ENCODE data around the gene FBXL2.
"Not testable (repeated sequence)": the region's sequence is repeated elsewhere in the genome, so short reads cannot be mapped to it uniquely, and the experiment has no call there.

The FBXL2 gene

GRCh38 chr3:33388374-33389100 is 111.3 kb downstream of the FBXL2 start:
- DNase-seq, result no peak

GRCh38 chr3:33389908-33390307 is 112.7 kb downstream of the FBXL2 start:
- DNase-seq, result no peak

DNA sequence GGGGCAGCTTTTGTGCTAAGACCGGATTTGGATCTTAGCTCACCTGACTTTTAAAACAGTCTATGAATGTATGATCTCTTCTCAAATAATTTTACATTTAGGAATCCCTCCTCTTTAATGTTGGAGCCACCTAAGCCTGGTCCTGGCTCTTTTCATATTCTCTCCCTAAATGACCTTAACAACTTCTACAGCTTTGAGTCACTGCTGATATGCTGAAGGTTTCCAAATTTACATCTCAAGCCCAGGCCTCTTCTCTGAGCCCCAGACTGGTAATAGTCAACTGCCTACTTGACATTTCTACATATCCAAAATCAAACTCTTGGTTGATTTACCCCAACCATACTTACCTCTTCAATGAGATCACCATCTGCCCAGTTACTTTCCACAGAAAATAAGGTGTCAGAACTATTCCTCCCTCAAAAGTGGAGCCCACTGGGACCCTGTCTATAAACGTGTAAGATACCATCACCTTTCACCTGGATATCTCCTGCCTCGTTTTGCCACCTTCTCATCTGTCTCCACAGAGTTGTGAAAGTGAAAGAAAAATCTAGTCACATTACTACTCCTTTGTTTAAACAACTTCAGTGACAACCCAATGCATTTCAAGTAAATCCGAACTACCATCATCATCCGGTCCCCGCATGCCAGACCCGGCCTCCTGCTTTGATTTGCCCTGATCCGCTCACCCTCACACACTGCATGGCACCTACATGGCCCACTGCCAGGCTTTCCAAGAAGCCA is 114.2 kb downstream of the FBXL2 start:
- DNase-seq, result no peak

GRCh38 chr3:33392144-33392543 is 114.9 kb downstream of the FBXL2 start:
- DNase-seq, result no peak

- no peak for DNase-seq
Measured at GRCh38 chr3:33392703-33393125, 115.5 kb downstream of the FBXL2 start.

DNA sequence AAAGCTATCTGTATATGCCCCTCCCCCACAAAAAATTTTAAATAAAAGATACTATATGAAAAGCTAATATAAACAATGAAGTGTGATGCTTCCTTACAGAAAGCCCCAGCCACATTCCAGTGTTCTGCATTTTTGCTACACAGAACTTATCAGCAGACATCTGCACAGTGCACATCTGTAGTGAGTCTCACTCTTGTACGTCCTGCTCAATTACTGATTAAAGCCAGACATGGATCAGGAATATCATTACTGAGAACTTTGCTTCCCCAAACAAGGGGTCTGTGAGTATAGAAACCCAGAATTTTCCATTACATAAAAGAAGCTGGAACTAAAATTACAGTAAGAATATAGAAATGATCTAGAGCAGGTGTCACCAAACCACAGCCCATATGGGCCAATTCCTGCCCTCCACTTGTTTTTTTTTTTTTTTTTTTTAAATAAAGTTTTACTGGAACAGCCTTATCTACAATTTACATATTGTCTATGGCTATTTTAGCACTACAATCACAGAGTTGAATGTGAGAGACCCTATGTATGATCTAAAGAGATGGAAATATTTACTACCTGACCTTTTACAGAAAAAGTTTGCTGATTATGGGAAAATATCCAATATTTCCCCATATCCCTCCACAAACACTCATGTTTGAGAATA is 117.3 kb downstream of the FBXL2 start:
- DNase-seq, result no peak

DNA sequence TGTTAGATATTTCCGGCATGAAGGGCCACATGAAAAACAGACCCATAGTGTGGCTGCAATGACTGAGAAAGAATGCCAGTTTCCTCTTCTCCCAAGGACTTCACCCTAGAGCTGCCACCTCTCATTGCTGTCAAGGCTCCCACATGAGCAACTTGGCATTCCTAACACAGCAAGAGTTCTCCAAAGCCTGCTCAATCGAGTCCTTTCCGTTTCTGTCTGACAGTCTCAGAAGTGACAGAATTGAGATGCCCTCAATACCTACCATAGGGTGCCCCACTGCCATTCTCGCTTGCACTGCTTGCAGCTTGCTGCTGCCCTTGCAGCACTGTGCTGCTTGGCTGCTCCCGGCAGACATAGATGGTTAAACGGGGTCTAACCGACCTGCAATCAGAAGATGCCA is 118.7 kb downstream of the FBXL2 start:
- DNase-seq, result no peak

- no peak for DNase-seq
Measured at GRCh38 chr3:33398410-33398809, 121.2 kb downstream of the FBXL2 start.

DNA sequence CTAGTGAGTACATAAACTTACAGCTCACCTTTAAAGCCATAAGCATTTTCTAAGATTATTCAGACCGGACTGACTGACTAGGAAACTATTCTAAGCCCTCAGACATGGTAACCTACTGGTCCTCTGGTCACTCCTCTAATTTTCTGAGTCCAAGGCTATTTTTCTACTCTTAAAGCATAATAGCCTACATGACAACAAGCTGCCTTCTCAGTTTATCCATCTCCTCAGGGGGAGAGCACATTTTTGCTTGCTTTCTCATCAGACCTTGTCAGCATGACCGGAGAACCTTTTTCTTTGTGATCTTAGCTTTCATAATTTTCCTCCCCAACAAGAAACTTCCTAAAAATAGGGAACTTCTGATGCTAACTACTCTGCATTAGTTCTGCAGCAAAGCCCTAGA is 124.5 kb downstream of the FBXL2 start:
- no peak for DNase-seq

- DNase-seq, result no peak
Measured at GRCh38 chr3:33402936-33403335, 125.7 kb downstream of the FBXL2 start.

GRCh38 chr3:33403756-33404155 is 126.5 kb downstream of the FBXL2 start:
- no peak for DNase-seq

DNA sequence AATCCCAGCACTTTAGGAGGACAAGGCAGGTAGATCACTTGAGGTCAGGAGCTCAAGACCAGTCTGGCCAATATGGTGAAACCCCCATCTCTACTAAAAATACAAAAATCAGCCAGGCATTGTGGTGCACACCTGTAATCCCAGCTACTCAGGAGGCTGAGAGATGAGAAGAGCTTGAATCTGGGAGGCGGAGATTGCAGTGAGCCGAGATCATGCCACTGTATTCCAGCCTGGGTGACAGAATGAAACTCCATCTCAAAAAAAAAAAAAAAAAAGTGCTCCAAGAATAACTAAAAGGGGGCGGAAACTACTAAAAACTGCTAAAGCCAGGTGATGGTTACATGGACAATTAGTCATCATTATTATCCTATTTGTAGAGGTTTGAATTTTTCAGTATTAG is 133.6 kb downstream of the FBXL2 start:
- DNase-seq, result not testable (repeated sequence)

GRCh38 chr3:33417066-33417673 is 139.9 kb downstream of the FBXL2 start:
- no peak for DNase-seq

DNA sequence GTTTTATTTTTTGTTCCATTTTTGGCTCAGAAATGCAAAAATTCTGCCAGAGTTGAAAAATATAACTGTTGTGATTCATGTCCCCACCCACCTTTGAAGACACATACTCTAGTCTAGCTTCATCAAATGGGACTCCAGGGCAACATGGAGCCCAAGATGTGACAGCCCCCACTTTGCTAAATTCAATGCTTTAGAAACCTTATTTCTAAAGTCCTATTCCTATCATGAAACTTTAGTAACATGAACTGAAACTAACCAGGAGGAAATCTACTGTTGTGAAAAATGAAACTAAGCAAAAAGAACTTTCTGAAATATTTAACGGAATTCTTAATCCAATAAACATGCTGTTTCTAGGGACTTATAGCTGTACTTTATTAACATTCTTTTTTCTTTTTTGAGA is 142.7 kb downstream of the FBXL2 start:
- no peak for DNase-seq

GRCh38 chr3:33420966-33421365 is 143.7 kb downstream of the FBXL2 start:
- DNase-seq, result no peak

GRCh38 chr3:33424606-33425452 is 147.6 kb downstream of the FBXL2 start:
- no peak for DNase-seq

DNA sequence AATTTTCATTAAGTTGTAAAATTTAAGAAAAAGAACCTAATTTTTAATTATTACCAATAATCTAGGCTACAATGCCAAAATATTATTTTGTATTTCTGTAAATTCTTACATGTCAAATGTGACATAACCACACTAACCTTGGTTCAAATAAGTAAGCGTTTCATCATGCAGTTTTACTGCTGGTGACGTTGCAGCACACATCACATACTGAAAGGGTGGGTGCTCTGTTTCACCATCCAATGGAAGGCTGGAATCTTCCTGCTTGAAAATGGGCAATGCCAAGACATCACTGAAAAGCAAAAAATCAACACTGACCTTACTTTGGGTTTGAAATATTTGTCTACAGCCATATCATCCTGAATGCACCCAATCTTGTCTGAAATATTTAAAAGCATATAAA is 148.2 kb downstream of the FBXL2 start:
- DNase-seq, result no peak

DNA sequence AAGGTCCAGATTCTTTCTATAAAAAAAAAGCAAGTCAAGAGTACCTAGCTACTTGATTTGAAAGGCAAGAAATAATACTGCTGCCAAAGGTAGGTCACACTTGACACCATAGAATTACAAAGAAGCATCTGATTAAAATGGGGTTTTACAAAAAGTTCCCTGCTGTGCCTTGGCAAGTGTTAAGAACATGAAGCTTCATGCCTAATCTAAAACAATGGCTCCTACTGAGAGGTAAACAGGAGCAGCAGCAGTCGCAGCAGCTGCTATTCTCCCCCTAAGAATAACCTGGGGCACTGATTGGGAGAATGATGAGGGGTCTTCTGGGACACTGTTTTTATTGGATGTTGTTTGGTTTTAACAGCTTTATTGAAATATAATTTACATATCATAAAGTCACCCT is 148.8 kb downstream of the FBXL2 start:
- no peak for DNase-seq

DNA sequence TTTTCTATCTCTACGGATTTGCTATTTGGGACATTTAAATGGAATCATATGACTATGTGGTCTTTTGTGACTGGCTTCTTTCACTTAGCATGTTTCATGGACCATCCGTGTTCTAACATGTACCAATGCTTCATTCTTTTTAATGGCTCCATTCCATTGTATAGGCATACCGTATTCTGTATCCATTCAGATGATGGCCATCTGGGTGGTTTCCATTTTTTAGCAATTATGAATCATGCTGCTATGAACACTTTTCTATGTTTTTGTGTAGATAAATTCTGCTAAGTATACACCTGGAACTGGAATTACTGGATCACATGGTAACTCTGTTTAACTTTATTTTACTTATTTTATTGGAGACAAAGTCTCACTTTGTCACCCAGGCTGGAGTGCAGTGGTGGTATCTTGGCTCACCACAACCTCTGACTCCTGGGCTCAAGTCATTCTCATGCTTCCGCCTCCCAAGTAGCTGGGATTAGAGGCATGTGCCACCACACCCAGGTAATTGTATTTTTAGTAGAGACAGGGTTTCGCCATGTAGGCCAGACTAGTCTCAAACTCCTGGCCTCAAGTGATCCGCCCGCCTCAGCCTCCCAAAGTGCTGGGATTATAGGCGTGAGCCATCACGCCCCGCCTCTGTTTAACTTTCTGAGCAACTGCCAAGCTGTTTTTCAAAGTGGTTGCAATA is 149.5 kb downstream of the FBXL2 start:
- DNase-seq, result no peak

DNA sequence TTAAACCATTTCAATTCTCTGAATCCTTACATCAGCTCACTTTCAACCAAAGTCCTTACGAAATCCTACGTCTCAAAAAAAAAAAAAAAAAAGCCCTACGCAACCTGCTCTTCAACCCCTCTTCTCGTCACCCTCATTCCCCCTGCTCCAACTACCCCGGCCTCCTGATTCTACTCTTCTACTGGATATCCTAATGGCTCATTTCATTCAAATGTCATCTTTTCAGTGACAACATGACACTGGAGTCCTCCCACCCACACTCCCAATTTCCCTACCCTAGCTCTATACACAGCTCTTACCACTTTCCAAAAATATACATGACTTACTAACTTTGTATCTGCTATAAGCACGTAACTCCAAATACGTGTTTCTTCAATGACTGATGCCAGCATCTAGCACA is 151.5 kb downstream of the FBXL2 start:
- DNase-seq, result no peak

DNA sequence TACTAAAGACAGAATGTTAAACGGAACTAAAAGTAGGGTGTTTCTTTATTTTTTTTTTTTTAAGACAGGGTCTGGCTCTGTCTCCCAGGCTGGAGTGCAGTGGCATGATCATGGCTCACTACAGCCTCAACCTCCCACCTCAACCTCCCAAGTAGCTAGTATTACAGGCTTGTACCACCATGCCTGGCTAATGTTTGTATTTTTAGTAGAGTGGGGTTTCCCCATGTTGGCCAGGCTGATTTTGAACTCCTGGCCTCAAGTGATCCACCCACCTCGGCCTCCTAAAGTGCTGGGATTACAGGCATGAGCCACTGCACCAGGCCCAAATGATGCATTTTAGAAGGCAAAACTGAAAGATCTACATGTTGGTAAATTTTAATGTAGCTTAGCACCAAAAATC is 152.1 kb downstream of the FBXL2 start:
- not testable (repeated sequence) for DNase-seq

- no peak for DNase-seq
Measured at GRCh38 chr3:33430061-33430460, 152.8 kb downstream of the FBXL2 start.

Data from NCI-H526 treated with DMSO at 0.1 percent for 48 hours (cell line).